Right atrium auricular region (tissue), 2 donors: ENCODE measurements around the gene CALM1. TPM values are rescaled to one million over a fixed set of nuclear protein-coding genes. Genes with fewer than 3 reads are reported as not detected.
A peak's percentile ranks its signal among the peaks of the same experiment; 100 is the strongest.

Experiments used
- DNase-seq: peaks from one replicate; pipeline ENCODE4 v3.0.0-alpha.2; 2019; ENCODE audit warnings: low spot score
- H3K27ac ChIP-seq, 2 donors: fragments of 200-600 bp; sonication (generic); 1 replicate in 1 of 2; 2 replicates in 1 of 2; pipeline ENCODE4 v1.5.1; 2016 to 2019
- H3K27me3 ChIP-seq, 2 donors: fragments of 200-600 bp; sonication (generic); one replicate each; pipeline versions ENCODE4 v1.5.1 to v1.6.0; 2017 to 2019
- H3K36me3 ChIP-seq: fragments of 200-600 bp; sonication (generic); one replicate; pipeline ENCODE4 v1.5.1; 2016
- H3K4me1 ChIP-seq, 2 donors: fragments of 200-600 bp; sonication (generic); one replicate each; pipeline versions ENCODE4 v1.5.1 to v1.6.0; 2017 to 2019
- H3K4me3 ChIP-seq, 2 donors: fragments of 200-600 bp; sonication (generic); 1 replicate in 1 of 2; 2 replicates in 1 of 2; pipeline ENCODE4 v1.5.1; 2017 to 2019; ENCODE audit warnings: mild to moderate bottlenecking in 1 of 2, moderate library complexity in 1 of 2
- H3K9me3 ChIP-seq, 2 donors: fragments of 200-600 bp; sonication (generic); one replicate each; pipeline ENCODE4 v1.5.1; 2019
- CTCF ChIP-seq, 2 donors: fragments of 200-600 bp; sonication (generic); IDR thresholded peaks; one replicate each; pipeline ENCODE4 v1.5.1; 2019; ENCODE audit warnings: antibody characterized with exemption in 2 of 2
- total RNA-seq, 2 donors: library from RNA; depleted of rRNA; stranded (reverse); fragments of >200 nt; gene quantifications; one replicate each; pipeline ENCODE4 v1.1.0, GENCODE V29; 2016

The CALM1 gene
- total RNA-seq, 2 donors from 2014 or later: 409 to 443 TPM

GRCh38 chr14:90381999-90382451 lies 14.8 kb upstream of the CALM1 start:
- no peaks in the 10 kb centered on the region for H3K27me3 ChIP-seq
- H3K36me3 ChIP-seq: no peaks in the 10 kb centered on the region
- H3K27ac ChIP-seq: peak overlapping the region; percentile 99 to 100
- H3K4me3 ChIP-seq: peak overlapping the region; percentile 41 to 68
- no peaks in the 10 kb centered on the region for H3K9me3 ChIP-seq
- peaks cover 0 to 30% of the 10 kb centered on the region in 2 donors for H3K4me1 ChIP-seq
- TF ChIP-seq CTCF (IDR thresholded peaks at IDR 0.05): no peak
- no peak for DNase-seq

- peak; percentile 85 for DNase-seq
- H3K36me3 ChIP-seq: no peaks in the 10 kb centered on the region
- TF ChIP-seq CTCF (IDR thresholded peaks at IDR 0.05): no peak
- H3K4me3 ChIP-seq: peak overlapping the region; percentile 41 to 68
- H3K4me1 ChIP-seq: peaks cover 0 to 30% of the 10 kb centered on the region in 2 donors
- H3K9me3 ChIP-seq: no peaks in the 10 kb centered on the region
- no peaks in the 10 kb centered on the region for H3K27me3 ChIP-seq
- H3K27ac ChIP-seq: peak overlapping the region; percentile 99 to 100
Observed at GRCh38 chr14:90382491-90383125, 14.2 kb upstream of the CALM1 start.

- peak overlapping the region; percentile 41 to 68 for H3K4me3 ChIP-seq
- peaks cover 0 to 30% of the 10 kb centered on the region in 2 donors for H3K4me1 ChIP-seq
- H3K27ac ChIP-seq: peak overlapping the region; percentile 99 to 100
- no peaks in the 10 kb centered on the region for H3K27me3 ChIP-seq
- H3K36me3 ChIP-seq: no peaks in the 10 kb centered on the region
- no peaks in the 10 kb centered on the region for H3K9me3 ChIP-seq
- TF ChIP-seq CTCF (IDR thresholded peaks at IDR 0.05): no peak
- peak; percentile 100 for DNase-seq
Observed at GRCh38 chr14:90383126-90383730, 13.6 kb upstream of the CALM1 start.

- H3K4me3 ChIP-seq: peak overlapping the region; percentile 41 to 68
- H3K4me1 ChIP-seq: peaks cover 0 to 30% of the 10 kb centered on the region in 2 donors
Observed at GRCh38 chr14:90383731-90384542, 12.9 kb upstream of the CALM1 start.

GRCh38 chr14:90384543-90384911 lies 12.3 kb upstream of the CALM1 start:
- H3K4me3 ChIP-seq: no peak overlapping the region
- TF ChIP-seq CTCF (IDR thresholded peaks at IDR 0.05): no peak
- no peaks in the 10 kb centered on the region for H3K9me3 ChIP-seq
- DNase-seq: no peak
- peaks cover 0 to 30% of the 10 kb centered on the region in 2 donors for H3K4me1 ChIP-seq
- no peaks in the 10 kb centered on the region for H3K27me3 ChIP-seq
- peak overlapping the region; percentile 99 to 100 for H3K27ac ChIP-seq
- H3K36me3 ChIP-seq: no peaks in the 10 kb centered on the region

More at GRCh38 chr14:90383731-90384542, 12.9 kb upstream of the CALM1 start:
- H3K27me3 ChIP-seq: no peaks in the 10 kb centered on the region
- no peak for TF ChIP-seq CTCF (IDR thresholded peaks at IDR 0.05)
- peak; percentile 72 for DNase-seq
- H3K27ac ChIP-seq: peak overlapping the region; percentile 99 to 100
- H3K36me3 ChIP-seq: no peaks in the 10 kb centered on the region
- no peaks in the 10 kb centered on the region for H3K9me3 ChIP-seq
